CD4-positive, alpha-beta T cell treated with Interleukin-21 for 1 hour (primary cell): ENCODE data around the gene EPHA5.

ENCODE experiments used
- DNase-seq: peaks from one replicate; pipeline ENCODE4 v3.0.0-alpha.2; 2020

The EPHA5 gene

DNA sequence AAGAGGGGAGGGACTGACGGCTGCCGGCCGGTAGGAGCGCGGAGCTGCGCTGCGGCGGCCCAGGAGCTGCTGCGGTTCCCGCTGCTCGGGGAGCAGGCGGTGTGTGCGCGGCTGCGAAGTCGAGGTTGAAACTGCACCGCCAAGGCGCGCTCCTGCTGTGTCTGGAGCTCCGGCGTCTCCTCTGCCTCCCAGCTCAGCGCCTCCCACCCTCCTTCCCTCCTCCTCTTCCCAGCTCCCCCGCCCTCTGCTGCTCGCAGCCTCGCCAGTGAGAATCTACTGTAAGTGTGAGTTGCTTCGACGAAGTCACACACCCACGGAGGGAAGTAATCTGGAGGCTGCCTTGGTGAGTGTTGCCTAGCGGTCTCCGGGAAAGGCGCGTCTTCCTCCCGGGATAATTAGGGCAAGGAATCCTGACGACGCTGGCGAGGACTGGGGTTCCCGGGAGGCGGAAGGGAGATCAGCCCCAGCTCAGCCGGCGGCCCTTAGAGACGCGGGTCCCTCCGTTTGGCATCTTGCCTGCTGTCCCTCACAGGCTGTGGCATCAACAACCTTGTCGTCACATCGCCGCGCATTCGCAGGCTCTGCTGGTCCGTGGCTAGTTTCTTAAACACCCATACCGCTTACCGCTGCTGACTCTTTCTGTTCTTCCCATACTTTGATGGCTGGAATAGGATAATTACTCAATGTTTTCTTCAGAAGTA lies at the start of gene EPHA5:
EPHA5 (minus strand) TSS at position 159 of the 701 bp plus-strand sequence. CDS start 747 bp downstream, outside the sequence.
- DNase-seq, result no peak

DNA sequence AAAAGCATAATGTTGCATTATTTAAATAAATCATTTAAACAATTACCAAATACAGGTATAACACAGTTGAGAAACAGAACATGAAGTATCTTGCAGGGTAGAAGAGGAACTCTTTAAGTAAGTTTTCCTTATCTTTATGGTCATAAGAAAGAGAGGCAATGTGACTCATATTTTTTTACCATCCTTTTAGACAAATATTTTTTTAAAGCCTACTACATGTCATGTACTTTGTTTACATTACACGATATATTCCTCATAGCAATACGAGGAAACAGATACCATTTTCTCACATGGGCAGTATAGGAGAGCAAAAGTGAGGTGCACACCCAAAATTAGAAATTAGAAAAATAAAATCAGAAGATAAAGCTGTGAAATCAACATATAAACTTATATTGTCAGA lies 49.3 kb upstream of the EPHA5 start:
- DNase-seq, result no peak

DNA sequence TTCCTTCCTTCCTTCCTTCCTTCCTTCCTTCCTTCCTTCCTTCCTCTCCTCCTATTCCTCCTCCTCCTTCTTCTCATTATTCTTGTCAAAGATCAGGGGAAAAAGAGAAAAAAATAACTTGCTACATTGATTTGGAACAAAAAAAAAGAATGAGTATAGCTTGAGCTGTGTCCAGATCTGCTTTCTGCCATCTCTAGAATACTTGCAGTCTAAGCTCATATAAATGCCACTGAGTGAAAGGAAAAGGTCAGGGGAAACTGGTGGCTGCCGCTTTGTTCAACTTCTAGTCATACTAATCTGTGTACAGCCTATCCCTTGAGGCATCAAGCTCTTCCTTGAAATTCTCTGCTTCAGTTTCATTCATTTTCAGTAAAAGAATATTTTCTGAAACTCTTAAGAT lies 28.3 kb upstream of the EPHA5 start:
- DNase-seq, result no peak

DNA sequence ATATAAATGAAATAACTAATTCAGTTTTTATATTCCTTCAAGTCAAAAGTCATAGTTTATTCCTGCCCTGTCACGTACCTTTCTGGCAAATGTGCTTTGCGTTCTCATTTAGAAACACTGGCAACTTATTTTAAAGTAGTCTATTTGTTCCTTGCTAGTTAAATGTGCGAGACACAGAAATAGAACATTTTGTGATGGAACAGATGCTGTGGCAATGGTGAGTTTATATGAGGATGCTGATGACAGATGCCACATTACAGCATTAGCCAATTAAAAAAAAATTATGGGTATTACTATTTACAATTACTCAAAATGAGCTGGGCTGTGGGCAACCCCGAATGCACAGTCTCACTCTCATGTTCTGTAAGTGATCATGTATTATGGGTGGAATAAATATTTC lies 26.1 kb upstream of the EPHA5 start:
- DNase-seq, result no peak

DNA sequence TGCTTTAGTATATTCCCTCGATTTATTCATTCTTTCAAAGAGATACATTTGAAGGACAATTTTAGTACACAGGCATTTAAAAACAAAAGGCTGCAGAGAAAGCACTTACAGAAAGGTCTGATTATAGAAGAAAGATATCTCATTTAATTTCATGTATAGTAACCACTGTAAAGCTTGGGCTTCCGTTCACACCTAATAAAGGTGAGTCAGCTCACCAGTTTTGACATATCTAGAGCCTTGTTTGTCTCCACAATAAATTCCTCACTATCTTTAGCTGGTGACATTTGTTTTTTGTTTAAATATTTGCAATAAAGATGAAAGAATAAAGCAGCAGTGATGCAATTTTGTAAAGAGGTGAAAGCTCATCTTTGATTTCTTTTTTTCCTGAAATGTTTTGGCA lies 1.1 kb upstream of the EPHA5 start:
- DNase-seq, result no peak

DNA sequence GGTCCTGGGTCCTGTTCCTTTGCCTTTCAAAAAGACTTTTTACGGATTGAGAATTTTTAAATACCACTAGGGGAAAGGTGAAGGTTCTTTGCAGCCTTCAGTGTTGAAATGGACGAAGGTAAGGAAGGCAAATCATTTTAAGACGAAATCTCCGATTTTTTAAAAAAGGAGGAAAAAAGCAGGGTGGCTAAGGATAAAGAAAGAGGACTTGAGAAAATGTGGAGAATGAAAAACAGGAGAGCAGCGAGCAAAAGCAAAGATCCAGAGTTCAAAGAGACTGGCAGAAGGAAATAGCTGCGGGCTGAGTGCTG lies 314 bp downstream of the EPHA5 start:
- DNase-seq, result no peak

DNA sequence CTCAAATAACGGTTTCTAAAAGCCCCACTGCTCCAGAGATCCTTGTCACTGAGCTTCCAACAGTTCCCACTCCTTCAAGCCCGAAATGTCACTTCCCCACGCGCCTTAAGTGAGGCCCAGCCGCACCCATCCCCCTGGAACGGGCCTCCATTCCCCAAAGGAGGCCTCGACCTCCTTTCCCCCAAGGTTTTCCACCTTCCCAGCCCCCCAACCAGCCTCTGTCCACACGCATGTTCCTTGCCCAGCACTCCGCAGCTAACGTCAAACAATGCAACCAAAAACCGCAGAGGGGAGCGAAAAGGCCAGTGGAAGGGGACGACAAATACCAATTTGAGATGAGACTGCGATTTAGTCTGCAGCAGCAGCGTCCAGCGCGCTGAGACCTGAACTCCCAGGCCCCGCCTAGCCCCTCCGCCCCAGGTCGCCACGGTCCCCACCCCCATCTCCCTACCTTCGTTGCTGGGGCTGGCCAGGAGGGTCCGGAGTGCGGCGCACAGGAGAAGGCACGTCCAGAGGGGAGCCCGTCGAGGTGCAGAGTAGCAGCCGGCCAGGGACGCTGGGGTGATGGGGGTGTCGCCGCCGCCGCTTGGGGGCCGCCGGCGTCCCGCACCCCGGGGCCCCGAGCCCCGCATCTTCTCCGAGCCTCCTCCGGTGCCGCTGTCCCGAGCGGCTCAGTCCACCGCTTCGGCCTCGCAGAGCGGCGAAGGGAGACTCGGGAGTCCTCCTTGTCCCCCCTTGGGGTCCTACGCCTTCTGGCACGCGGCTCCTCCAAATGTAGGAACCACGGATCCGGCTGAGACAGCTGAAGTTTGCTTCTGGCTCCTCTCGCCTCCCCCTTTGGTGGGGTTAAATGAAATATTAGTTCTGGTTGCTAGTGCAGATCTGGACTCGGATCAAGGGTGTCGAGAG lies 924 bp downstream of the EPHA5 start:
- no peak for DNase-seq

DNA sequence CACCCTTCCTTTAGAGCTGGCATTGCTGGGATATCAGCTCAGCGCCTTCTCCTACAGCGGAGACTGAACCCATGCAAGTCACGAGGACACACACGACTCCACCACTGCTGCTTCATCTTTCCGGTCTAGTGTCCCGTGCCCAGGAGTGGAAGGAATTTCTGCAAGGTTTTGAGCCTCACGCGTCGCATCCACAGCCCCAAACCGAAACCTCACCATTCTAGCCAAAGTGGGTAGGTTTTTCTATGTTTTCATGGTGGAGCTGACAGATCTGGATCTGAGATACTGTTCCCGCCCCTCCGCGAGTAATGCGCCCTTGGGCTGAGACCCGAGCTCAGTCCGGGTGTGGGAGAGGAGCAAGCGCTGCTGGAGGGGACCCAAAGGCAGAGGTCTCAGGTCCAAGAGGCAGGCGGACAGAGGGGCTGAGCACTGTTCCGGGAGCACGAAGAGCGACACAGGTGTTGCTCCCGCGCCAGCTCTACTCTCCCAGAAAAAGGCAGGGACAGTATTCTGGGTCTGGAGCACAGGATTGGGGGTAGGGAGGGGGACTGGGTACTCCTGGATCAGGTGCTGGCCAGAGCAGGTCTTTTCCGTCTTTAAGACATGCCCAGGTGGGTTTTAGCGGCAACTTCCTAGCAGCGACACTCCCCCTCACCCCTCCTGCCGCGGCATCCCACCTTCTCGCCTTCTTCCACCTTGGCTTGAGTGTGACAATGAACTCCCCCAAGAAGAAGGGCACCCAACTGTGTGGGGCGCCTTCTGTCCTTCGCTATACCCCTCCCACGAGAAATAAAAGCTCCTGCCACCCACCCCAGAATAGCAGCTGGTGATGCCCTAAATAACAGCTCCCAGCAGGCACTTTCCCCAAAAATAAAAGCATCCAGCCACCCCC lies 1.8 kb downstream of the EPHA5 start:
- DNase-seq, result no peak

DNA sequence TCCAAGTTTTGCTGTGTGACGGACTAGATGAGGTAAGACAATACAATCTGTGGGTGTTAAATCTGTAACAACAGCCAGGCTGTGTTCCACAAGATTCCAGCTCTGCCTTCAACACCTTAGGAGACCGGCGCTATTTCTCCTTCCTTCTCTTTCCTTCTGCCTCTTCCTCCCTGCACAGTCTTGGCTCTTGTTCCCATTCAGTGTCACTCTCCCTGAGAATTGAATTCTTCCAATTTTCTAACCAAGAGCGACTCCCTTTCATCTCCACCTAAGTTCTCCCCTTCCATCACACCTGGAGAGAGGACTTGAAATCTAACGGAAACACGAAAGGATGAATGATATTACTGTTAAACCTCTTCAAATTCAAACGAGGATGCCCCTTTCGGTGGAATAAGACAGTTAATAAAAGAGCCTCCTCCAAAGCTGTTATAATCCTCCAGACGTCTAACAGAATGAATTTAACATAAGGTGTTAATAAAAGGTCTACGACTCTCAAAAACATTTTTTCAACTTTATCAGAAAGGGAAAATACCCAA lies 2.7 kb downstream of the EPHA5 start:
- no peak for DNase-seq

DNA sequence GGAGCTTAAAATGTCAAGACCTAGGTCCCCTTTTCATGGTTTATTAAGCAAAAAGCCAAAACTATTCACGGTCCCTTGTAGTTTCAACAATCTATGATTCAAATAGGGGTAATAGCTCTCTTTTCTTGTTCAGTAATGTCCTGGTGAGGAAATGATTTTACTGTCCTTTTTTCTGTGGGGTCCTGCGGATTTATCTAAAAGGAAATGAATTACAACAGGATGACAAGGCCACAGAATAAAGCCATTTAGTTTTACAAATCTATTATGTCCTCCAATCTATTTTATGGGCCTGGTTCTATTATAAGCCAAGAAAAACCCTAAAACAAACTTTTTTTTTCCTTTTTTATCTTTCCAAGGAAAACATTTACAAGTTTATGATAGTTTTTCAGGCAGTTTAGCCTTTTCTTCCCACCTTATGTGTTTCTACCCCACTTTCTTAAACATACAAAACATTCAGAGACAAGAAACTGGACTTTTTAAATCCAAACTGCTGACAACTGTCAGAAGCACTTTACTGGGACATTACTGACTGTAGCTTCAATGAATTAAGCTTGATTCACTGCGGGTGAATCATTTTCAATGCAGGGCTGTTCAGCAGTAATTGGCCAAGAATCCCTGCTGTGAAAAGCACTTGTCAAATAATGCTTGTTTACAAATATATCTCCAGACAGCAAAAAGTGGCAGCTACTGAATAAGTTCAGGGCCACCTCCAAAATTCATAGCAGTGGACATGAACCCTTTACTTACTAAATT lies 4.3 kb downstream of the EPHA5 start:
- DNase-seq, result no peak

DNA sequence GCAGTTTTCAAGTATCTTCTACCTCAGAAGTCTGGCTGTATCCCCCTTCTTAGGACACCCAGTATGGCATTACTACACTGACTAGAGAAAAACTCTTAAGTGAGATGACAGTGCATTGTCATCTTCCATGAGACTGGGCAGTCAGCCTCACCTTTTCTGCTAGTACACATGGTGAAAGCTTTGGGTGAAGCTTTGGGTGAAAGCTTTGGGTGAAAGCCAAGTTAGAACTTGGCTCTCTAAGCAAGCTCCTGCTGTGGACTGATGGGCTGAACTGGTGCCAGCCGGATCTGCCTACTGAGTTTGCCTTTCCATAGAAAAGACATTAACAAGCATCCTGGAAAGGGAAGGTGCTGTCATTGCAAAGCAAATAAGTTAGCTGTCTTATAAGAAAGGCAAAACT lies 8.8 kb downstream of the EPHA5 start:
- DNase-seq, result no peak

DNA sequence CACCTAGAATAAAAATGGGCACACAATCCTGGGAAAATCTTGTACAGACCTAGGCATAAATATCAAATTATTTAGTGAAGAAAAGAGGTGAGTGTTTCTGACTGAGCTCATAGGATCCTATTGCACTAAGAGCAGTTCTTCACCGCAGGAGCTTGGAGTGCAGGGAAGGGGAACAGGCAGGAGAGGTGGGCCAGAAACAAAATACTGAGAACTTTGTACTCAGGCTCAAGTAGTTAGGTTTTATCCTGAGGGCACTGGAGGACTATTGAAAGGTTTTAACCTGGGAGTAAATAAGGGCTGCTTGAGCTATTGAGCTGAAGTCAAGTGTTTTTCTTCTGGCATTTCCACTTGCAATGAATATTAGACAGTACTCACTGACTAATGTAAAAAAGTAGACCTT lies 12.2 kb downstream of the EPHA5 start:
- no peak for DNase-seq

DNA sequence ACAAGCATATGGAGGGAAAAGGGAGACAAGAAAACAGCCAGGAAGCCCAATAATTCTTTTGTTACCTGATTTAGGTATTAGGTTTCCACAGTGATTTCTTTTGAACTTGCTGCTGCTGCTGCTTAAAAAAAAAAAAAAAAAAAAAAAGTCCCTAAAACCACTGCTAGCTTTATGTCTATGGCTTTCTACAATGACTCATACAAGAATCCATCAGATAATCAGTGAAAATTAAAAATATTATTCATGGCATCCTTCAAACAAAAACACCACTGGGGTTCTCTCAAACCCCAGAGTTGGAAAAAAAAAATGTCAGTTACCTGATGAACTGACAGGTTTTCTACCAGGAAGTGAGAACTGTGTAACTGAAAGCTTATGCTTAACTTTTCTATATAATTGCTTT lies 14.3 kb downstream of the EPHA5 start:
- no peak for DNase-seq

DNA sequence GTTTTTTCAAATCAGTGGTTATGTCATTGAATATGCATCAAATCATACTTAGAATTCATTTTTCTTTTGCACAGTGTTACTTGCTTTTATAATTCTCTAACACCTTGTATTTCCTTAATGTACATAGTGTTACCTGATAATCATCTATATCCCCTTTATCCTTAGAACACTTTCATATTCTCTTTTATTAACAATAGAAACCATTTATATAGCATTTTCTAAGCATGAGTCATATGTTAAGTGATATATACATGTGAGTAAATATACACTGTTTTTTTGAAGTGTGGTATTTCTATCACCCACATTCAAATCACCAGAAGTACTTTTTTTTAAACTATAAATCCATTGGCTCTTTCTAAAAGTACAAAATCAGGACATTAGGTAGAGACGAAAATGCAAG lies 15.3 kb downstream of the EPHA5 start:
- no peak for DNase-seq

DNA sequence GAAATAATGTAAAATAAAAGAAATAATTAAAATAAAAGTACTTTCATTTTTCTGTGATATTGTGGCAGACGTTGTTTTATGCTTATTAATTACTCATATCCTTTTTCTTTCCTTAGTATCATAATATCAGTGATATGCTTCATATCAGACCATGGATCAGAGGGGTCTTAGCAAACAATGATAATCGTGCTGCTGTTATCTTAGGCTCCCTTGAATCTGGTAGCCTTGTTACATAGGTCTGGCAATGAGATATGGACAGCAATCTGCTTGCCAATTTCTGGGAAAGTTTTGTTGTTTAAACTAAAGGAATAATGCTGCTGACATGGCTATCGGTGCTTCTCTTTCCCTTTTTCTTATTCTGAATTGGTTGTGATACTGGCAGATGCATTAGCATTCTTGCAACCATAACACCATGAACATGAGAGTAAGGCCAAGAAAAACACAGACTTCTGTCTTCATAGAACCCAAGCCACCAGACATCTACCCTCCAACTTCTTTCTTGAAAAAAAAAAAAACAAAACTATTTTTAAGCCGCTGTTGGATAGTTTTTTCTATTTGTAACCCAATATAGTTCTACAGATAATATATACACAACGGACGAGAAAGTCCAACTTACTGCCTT lies 16.4 kb downstream of the EPHA5 start:
- DNase-seq, result no peak

DNA sequence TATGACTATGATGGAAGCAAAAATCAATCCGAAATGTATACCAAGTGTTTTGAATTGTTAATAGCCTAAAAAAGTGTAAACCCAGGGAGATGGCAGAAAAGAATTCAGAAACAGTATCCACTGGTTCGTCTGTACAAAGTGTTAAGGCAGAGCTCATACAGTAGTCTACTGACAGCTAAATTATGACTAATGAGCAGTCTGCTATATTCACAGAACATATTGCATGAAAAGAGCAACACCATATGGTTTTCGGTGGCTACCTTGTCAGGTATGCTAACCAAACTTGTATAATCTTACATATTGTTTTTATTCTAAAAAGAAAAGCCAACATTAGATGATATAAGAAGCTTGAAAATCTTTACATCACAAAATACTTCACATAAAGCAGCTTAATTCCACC lies 18.5 kb downstream of the EPHA5 start:
- no peak for DNase-seq

DNA sequence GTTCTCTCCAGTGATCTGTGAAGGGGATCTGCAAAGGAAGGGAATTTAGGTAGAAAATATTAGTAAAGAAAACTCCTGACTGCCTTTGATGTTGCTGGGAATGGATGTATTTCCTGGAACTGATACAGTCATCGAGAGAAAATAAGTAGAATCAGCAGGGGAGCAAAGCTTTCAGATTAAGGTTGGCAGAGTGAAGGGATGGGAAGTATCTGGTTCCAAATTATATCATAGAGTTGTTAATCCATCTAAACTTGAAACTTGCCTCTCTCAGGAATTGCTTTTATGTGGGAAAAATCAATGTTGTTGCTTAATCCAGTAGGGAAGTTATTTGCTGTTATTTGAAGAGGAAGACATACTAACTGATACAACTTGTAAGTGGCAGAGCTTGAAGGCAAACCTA lies 19.3 kb downstream of the EPHA5 start:
- no peak for DNase-seq

DNA sequence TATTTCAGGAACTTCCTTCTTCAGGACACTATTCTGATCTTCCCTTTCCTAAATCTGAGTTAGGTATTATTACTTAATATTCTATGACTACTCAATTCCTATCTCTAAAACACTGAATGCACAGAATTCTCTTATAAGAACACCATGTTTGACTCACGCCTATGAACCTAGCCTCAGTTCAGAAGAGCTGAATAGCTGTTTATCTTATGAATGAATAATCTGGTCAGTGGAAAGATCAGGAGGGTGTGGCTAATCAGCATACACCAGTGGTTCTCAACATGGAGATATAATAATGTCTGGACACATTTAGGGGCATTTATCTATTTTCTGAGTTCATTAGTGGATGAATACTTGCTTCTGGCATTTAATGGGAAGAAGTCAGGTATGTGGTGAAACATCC lies 24.2 kb downstream of the EPHA5 start:
- DNase-seq, result no peak

DNA sequence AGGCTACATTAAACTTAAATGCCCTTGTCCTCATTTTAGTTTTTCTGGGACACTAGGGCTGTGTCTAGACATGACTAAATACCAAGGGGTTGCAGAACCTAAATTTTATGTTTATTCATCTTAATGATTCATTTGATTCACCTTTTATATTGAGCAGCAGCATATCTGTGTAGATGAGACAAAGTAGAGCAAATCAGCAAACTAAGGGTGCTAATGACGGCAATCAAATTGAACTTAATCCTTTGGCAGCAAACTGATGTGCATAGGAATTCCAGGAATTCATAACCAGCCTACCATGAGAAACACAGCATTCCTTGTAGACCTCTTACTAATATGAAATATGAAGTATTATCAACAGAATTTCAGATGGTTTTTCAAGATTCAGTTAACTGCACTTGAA lies 25.1 kb downstream of the EPHA5 start:
- DNase-seq, result no peak

DNA sequence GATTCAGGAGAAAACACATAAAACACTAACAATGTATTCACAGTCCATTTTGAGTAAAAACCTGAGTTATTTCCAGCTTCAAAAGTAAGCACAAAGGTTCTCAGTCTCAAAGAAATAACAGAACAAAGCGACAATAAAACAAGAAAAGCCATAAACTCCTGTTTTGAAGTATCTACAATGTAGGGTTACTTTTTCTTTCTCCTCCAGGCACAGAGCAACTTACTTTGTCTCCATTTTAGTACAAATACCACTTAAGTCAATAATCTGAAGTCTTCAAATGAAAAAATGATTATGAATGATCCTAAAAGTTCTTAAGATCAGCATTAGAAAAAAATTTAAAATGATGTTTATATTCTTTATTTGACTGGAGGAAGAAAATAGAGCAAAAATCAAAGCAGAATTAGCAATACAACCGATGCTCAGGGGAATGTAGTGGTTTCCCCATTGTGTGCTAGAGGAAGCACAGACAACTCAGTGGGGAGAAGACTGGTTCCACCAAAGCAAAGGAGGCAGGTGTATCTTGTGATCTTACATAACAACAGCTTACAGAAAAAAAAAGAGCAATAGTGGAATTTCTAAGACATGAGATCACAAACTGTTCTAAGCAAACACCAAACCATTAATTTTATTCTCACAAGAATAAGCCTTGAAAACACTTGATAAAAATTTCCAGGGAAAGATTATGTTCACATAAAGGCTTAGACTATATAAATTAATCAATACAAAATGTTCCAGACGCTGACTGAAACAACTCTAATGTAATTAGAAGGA lies 35.1 kb downstream of the EPHA5 start:
- DNase-seq, result no peak

DNA sequence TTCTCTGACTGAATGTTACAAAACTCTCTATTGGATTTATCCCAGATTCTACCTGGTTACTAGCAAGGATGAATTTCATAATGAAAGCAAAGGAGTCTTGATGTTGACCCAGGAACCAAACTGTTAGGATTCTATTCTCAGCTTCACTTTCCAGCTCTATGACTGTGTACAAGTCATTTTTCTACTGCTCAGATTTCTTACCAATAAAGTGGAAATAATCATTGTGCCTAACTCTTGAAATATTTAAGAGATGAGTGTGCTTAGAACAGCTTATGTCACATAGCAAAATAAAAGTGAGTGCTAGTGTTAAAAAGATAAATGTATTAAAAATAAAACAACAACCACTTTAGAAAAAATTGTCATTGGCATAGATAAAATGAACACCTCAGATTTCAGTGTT lies 45.6 kb downstream of the EPHA5 start:
- no peak for DNase-seq
